HG03442 (cell line): Measurements from ENCODE around the gene AK4.
"Not testable (repeated sequence)": the region's sequence is repeated elsewhere in the genome, so short reads cannot be mapped to it uniquely, and the experiment has no call there.

Experiments
- ATAC-seq: cut with Tn5 transposase; IDR thresholded peaks from one replicate; pipeline ENCODE4 v1.9.1; 2021; ENCODE audit warnings: mild to moderate bottlenecking, moderate library complexity; ENCODE audit not compliant: unreplicated experiment

Gene AK4

GRCh38 chr1:65148178-65148547 lies at the start of gene AK4:
TSS of gene AK4 (plus strand) at chr1:65148203. CDS start at chr1:65148408, 205 bp downstream.
- ATAC-seq = peak; percentile 6

- no peak for ATAC-seq
These were observed 44.2 kb upstream of the AK4 start for GRCh38 chr1:65103807-65104206.

DNA sequence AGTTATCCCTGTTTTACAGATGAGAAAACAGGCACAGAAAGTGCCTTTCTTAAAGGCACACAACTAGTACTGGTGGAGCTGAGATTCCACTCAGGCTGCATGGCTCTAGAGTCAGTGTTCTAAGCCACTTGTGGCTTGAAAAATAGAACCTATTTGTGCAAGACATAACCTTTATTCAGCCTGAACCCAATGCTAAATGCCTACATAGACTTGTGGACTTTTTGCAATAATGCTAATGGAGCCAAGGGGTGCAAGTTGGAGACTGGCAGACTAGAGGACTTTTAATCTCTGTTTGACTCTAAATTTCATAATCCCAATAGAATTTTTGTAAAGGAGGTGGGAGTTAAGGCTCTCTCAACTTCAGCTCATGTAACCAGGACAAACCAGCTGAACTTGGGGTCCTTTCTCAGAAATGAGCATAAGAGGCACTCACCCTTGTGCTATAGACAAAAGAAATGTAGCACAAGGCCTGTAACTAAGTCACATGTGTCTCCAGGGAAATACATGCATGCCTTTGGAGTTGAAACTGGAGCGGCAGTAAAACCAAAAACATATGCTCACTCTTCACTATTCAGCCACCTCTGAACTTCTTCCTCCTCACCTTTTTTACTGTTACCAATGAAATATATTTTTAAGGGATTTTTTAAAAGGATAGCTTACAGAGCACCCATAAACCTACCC lies 43.0 kb upstream of the AK4 start:
- no peak for ATAC-seq

DNA sequence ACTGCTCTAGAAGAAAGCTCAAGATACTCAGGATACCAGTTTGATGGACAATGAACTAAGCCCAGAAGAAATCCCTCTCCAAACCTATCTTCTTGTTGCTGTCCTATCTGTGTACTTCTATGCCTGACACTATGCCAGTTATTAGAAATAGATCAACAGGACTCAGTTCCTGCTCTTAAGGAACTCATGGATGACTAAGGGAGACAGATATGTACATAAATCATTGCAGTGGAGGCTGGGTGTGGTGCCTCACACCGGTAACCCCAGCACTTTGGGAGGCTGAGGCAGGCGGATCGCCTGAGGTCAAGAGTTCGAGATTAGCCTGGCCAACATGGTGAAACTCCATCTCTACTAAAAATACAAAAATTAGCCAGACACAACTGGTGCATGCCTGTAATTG lies 42.4 kb upstream of the AK4 start:
- no peak for ATAC-seq

GRCh38 chr1:65108025-65108642 lies 39.9 kb upstream of the AK4 start:
- no peak for ATAC-seq

DNA sequence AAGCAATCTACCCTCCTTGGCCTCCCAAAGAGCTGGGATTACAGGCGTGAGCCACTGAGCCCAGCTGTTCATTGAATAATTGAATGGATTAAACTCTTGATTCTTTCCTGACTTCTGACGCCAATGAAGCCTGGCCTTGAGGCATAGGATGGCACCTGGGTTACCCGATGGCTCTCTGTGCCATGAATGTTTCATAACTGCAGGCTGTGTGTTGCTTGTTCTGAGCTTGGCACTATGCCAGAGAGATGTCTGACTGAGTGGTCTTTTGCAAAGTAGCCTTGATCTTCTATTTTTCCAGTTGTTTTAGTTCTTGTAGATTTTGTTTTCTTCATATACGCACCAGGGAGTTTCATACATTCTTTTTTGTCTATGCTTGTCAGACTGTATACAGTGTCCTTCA lies 38.5 kb upstream of the AK4 start:
- no peak for ATAC-seq

- ATAC-seq = no peak
These were observed 35.2 kb upstream of the AK4 start for GRCh38 chr1:65112811-65113210.

DNA sequence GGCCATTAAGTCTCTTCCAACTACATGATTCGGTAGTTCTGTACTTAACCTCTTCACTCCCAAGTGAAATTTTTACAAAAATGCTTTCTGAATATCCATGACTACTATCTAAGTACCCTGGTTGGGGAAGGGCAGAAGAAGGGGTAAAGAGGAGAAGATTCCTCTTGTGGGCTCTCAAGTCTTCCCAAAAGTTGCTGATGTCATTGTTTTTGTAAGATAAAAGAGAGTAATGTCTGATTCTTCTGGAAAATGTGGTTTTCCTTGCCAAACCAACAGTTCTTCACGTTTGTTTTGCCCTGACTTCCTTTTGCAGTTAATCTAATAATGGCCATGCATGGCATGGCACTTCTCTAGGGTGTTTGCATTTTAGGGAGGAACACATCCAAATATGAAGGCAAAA lies 34.7 kb upstream of the AK4 start:
- no peak for ATAC-seq

- ATAC-seq = no peak
These were observed 33.7 kb upstream of the AK4 start for GRCh38 chr1:65114322-65114721.

GRCh38 chr1:65119951-65120350 lies 28.1 kb upstream of the AK4 start:
- no peak for ATAC-seq

GRCh38 chr1:65129104-65129503 lies 18.9 kb upstream of the AK4 start:
- not testable (repeated sequence) for ATAC-seq

- no peak for ATAC-seq
These were observed 9.5 kb upstream of the AK4 start for GRCh38 chr1:65138524-65138923.

DNA sequence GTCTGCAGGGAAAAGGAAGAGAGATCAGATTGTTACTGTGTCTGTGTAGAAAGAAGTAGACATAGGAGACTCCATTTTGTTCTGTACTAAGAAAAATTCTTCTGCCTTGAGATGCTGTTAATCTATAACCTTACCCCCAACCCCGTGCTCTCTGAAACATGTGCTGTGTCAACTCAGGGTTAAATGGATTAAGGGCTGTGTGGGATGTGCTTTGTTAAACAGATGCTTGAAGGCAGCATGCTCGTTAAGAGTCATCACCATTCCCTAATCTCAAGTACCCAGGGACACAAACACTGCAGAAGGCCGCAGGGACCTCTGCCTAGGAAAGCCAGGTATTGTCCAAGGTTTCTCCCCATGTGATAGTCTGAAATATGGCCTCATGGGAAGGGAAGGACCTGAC lies 8.2 kb upstream of the AK4 start:
- not testable (repeated sequence) for ATAC-seq

GRCh38 chr1:65141394-65141793 lies 6.6 kb upstream of the AK4 start:
- no peak for ATAC-seq

GRCh38 chr1:65141918-65142317 lies 6.1 kb upstream of the AK4 start:
- no peak for ATAC-seq

DNA sequence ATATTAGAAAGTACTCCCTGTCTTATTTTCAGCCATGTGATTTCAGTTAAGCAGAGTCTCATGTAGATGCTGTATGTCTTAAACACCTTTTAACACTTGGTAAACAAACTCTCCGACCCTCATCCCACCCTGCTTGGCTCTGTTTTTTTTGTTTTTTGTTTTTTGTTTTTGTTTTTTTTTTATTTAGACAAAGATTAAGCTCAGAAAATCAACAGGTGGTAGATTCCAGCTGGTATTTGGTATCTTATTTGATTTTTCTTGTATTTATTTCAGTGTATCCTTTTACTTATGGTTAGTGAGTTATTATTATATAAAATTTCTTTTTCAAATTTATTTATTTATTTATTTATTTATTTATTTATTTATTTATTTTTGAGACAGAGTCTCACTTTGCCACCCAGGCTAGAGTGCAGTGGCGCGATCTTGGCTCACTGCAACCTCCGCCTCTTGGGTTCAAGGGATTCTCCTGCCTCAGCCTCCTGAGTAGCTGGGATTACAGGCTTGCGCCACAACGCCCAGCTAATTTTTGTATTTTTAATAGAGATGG lies 4.8 kb upstream of the AK4 start:
- not testable (repeated sequence) for ATAC-seq

DNA sequence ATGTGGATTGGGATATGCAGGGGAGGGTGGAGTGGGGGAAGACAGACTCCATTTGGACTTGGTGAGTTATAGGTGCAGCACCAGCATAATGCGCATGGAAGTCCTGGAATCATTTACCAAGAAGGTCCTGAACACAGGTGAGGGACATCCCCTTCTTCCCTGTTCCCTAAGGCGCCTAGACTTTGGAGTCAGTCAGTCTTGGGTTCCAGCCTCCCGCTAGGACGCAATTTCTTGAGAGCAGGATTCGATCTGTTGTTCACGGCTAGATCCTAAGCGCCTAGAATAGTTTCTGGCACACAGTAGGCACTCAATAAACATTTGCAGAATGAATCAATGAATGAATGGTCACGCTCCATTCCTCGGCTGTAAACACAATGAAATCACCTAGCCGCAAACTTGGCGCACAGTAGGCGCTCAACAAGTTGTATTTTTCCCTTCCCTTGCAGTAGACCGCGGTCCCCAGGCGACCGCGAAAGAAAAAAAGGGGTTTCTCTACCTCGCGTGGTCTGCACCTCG lies 1.0 kb upstream of the AK4 start:
- no peak for ATAC-seq

DNA sequence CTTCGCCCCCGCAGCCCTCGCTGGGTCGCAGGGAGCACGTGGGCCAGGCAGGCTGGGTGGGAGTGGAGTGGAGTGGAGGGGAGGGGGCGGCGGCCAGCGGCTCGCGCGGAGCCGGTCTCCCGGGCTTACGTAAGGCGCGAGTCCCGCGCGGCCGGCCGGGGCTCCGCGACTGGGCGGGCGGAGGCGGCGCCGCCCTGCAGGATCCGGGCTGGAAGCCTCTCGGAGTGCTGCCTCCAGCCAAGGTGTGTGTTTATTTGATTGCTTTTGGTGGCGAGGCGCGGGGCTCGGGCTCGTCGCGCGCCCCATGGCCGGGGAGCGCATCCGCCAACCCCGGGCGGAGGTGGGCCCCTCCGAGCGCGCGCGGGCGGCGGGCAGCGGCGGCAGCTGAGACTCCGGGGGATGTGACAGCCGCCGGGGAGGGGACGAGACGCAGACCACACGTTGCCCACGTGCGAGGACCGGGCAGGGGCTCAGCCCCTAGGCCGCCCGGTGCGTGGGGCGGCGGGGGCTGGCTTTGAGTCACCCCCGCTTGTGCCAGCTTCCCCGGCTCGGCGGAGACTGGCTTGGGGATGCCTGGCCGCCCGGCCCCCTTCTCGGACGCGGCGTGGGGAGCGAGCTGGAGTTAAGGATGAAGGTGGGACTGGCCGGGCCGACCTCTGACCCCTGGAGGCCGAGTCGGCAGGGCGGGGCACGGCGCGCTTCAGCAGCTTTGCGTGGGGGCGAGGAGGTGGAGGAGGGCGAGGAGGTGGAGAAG lies 402 bp upstream of the AK4 start:
- peak; percentile 63 for ATAC-seq

- peak; percentile 51 for ATAC-seq
These were observed 746 bp downstream of the AK4 start for GRCh38 chr1:65148548-65149350.

- peak; percentile 2 for ATAC-seq
These were observed 1.5 kb downstream of the AK4 start for GRCh38 chr1:65149351-65150107.
